PC-9 (cell line): ENCODE results near the gene NAPB. TPM values are rescaled to one million over a fixed set of nuclear protein-coding genes. Genes with fewer than 3 reads are reported as not detected.

Experiments
- BruUV-seq: library from RNA; stranded (reverse); fragments of 400-500 nt; replicated peaks from 2 replicates; lab custom pipeline; 2021; lab: Mats Ljungman, UMichigan
- CTCF ChIA-PET: fragments of 300-600 bp; sonication (Branson Sonifier 250); formaldehyde crosslinking; loops from one replicate; lab custom pipeline; 2022; ENCODE audit warnings: antibody characterized with exemption; lab: Charles Lee
- POLR2A ChIA-PET: fragments of 300-600 bp; sonication (Branson Sonifier 250); formaldehyde crosslinking; loops from one replicate; lab custom pipeline; 2022; ENCODE audit warnings: antibody characterized with exemption; ENCODE audit not compliant: unreplicated experiment; lab: Charles Lee
- DNase-seq, 2 experiments: peaks; one replicate each; pipeline versions ENCODE4 v3.0.0 to v3.0.0-alpha.2; 2015 to 2022; ENCODE audit warnings: mixed read lengths in 1 of 2
- H2AFZ ChIP-seq: fragments of 200-600 bp; sonication (generic); 2 replicates; pipeline ENCODE4 v1.8.1; 2017; ENCODE audit warnings: antibody characterized with exemption
- H3F3A ChIP-seq: fragments of 200-600 bp; sonication (generic); 2 replicates; pipeline ENCODE4 v1.8.1; 2017; ENCODE audit warnings: antibody characterized with exemption, mild to moderate bottlenecking, low read depth; ENCODE audit not compliant: insufficient read depth
- H3K27ac ChIP-seq: fragments of 200-600 bp; sonication (generic); 2 replicates; pipeline ENCODE4 v1.6.1; 2016; ENCODE audit warnings: mixed run types
- H3K27me3 ChIP-seq: fragments of 200-600 bp; sonication (generic); 2 replicates; pipeline ENCODE4 v1.6.1; 2016; ENCODE audit warnings: low read depth, mixed run types; ENCODE audit not compliant: insufficient read depth
- H3K36me3 ChIP-seq: fragments of 200-600 bp; sonication (generic); 2 replicates; pipeline ENCODE4 v1.6.1; 2016; ENCODE audit warnings: low read depth, mixed run types
- H3K4me1 ChIP-seq: fragments of 200-600 bp; sonication (generic); replicated peaks from 2 replicates; pipeline ENCODE4 v1.6.1; 2016; ENCODE audit warnings: mixed run types; ENCODE audit not compliant: insufficient read depth
- H3K4me2 ChIP-seq: fragments of 200-600 bp; sonication (generic); 2 replicates; pipeline ENCODE4 v1.6.1; 2017; ENCODE audit warnings: mixed run types
- H3K4me3 ChIP-seq: fragments of 200-600 bp; sonication (generic); 2 replicates; pipeline ENCODE4 v1.6.1; 2016; ENCODE audit warnings: mixed run types
- H3K79me2 ChIP-seq: fragments of 200-600 bp; sonication (generic); 2 replicates; pipeline ENCODE4 v1.6.1; 2017; ENCODE audit warnings: low read depth, mixed run types
- H3K9me2 ChIP-seq: fragments of 200-600 bp; sonication (generic); 2 replicates; pipeline ENCODE4 v1.8.1; 2017; ENCODE audit warnings: mild to moderate bottlenecking; ENCODE audit not compliant: insufficient read depth
- H3K9me3 ChIP-seq: fragments of 200-600 bp; sonication (generic); 2 replicates; pipeline ENCODE4 v1.8.1; 2016; ENCODE audit warnings: low read depth; ENCODE audit not compliant: insufficient read depth
- H4K20me1 ChIP-seq: fragments of 200-600 bp; sonication (generic); 2 replicates; pipeline ENCODE4 v1.8.1; 2017; ENCODE audit not compliant: insufficient read depth
- EZH2 ChIP-seq: fragments of 200-600 bp; sonication (generic); IDR thresholded peaks from 2 replicates; pipeline ENCODE4 v1.8.0; 2017; ENCODE audit warnings: antibody characterized with exemption, low read depth
- intact Hi-C: fragments of 100-400 bp; cut with micrococcal nuclease; formaldehyde crosslinking; loops from one replicate; pipeline ENCODE4 v1.10.0; 2022; ENCODE audit not compliant: unreplicated experiment
- total RNA-seq: library from RNA; stranded (reverse); gene quantifications from 2 replicates; pipeline ENCODE4 v1.2.3, GENCODE V29; 2021
- TF ChIP-seq, protein P1 (sequence below): fragments of 200-600 bp; sonication (generic); conservative IDR thresholded peaks from 2 replicates; pipeline ENCODE4 v1.6.1; 2017; ENCODE audit warnings: mixed run types, antibody characterized with exemption, mild to moderate bottlenecking, moderate library complexity

The NAPB gene
- total RNA-seq, 1 experiment from 2014 or later, result 16.5 TPM

DNA sequence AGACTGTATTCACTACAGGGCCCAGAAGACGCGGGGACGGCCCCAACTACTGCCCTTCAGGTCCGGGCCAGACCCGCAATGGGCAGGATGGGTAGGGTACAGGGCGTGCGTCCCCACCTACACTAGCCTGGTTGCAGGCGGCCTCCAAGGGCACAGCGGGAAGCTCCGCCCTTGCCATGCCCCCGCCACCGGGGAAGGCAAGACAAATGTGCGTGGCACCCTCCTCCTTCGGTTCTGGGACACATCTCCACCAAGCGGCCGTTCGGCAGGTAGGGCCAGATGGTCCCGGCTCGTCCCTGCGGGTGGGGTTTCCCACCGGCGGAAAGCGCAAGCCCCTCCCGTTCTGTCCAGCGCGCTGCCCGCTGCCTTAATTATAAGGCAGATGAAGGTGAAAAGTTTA, 65.1 kb downstream of the NAPB start:
- no peak for DNase-seq
- Histone ChIP-seq H3K9me2 (no peaks in the 10 kb centered on the region), H2AFZ (no peak overlapping the region), H3K4me1 (peaks cover 35% of the 10 kb centered on the region), H3K36me3 (0 out of 2 replicates have a peak, but pooled peaks cover 13% of the 10 kb centered on the region), H3K9me3 (no peaks in the 10 kb centered on the region), H3K4me3 (no peak overlapping the region), H3K4me2 (0 out of 2 replicates have a peak overlapping the region, but pooled peaks have one; percentile 99), H3K27me3 (no peaks in the 10 kb centered on the region), H3K79me2 (peaks cover 35% of the 10 kb centered on the region), H3K27ac (no peak overlapping the region), H4K20me1 (no peaks in the 10 kb centered on the region), H3F3A (peaks cover 27% of the 10 kb centered on the region)
- ChIA-PET CTCF (no interaction called here), POLR2A (no interaction called here)
- TF ChIP-seq EZH2, result no peak
- TF ChIP-seq, protein P1, sequence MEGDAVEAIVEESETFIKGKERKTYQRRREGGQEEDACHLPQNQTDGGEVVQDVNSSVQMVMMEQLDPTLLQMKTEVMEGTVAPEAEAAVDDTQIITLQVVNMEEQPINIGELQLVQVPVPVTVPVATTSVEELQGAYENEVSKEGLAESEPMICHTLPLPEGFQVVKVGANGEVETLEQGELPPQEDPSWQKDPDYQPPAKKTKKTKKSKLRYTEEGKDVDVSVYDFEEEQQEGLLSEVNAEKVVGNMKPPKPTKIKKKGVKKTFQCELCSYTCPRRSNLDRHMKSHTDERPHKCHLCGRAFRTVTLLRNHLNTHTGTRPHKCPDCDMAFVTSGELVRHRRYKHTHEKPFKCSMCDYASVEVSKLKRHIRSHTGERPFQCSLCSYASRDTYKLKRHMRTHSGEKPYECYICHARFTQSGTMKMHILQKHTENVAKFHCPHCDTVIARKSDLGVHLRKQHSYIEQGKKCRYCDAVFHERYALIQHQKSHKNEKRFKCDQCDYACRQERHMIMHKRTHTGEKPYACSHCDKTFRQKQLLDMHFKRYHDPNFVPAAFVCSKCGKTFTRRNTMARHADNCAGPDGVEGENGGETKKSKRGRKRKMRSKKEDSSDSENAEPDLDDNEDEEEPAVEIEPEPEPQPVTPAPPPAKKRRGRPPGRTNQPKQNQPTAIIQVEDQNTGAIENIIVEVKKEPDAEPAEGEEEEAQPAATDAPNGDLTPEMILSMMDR, result no peak
- intact Hi-C loops, result loop anchor here (10.0 kb wide), 4 partner anchors 211 to 591 kb away; no protein-coding TSS in a partner anchor
- no TSS peak for BruUV-seq

DNA sequence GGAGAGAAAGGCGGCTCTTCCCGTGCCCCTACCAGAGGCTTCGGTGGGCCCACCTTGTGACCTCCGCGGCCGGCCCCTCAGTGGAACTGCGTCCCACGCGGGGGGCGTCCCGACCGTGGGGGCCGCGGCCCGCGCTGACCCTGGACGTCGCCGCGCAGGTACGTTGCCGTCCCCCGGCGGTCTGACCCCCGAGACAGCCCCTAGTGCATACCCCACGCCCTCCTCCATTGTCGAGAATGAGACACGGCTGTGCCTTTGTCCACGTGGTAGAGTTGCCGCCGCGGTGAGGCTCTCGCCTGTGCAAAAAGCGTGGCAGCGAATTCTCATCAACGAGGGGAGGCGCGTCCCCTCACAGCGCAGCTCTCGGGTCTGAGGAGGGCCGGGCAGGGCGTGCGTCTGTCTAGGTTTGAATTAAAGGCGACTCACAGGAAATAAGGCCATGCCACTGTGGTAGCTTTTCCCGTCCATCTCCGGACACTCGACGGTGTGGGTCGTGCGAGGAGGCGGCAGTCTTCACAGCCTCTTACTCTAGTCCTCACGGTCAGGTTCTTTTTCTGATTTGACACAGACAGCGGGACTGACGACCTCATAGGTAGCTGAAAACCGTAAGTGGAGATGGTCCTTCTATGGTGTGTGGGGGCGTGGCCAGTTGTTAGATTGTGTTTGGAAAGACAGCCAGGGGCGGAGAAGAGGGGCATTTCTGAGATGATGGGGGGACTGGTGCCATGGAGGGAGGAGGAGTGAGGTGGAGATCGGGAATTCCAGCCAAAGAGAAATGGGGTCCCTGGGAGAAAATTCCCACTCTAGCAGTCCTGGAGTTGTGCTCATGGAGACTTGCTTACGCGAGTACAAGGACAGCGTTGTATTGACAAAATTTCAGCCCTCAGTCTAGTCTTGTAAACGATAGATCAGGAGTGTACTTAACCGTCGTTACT, 70.1 kb downstream of the NAPB start:
- BruUV-seq, result TSS peak; percentile 21
- intact Hi-C loops, result loop anchor here (1.0 to 10.0 kb wide), 6 partner anchors 7 to 960 kb away; no protein-coding TSS in a partner anchor
- Histone ChIP-seq H3K4me3 (peak overlapping the region; percentile 91), H3K27ac (peak overlapping the region; percentile 64), H3K9me2 (no peaks in the 10 kb centered on the region), H3F3A (peaks cover 25% of the 10 kb centered on the region), H3K27me3 (no peaks in the 10 kb centered on the region), H2AFZ (peak overlapping the region; percentile 89), H3K79me2 (peaks cover 41% of the 10 kb centered on the region), H3K9me3 (no peaks in the 10 kb centered on the region), H4K20me1 (no peaks in the 10 kb centered on the region), H3K4me2 (peak overlapping the region; percentile 96), H3K36me3 (0 out of 2 replicates have a peak, but pooled peaks cover 13% of the 10 kb centered on the region), H3K4me1 (peaks cover 25% of the 10 kb centered on the region)
- DNase-seq, result peak; percentile 51 to 54
- TF ChIP-seq EZH2, result no peak
- TF ChIP-seq, protein P1, result no peak
- ChIA-PET POLR2A (interaction anchor here (0.6 to 0.7 kb wide), 6 partner anchors 9 to 588 kb away, joined by 3 to 6 read pairs (median 4); no protein-coding TSS in a partner anchor), CTCF (interaction anchor here (0.7 kb wide), 1 partner anchor 576 kb away, joined by 3 read pairs; no protein-coding TSS in a partner anchor)

- Histone ChIP-seq H3K79me2 (peaks cover 41% of the 10 kb centered on the region), H2AFZ (peak within 1 kb of the TSS; percentile 89), H3K27me3 (no peaks in the 10 kb centered on the region), H3K9me2 (no peaks in the 10 kb centered on the region), H3K27ac (peak within 1 kb of the TSS; percentile 98), H4K20me1 (no peaks in the 10 kb centered on the region), H3K4me3 (peak within 1 kb of the TSS; percentile 91), H3K4me2 (peak within 1 kb of the TSS; percentile 96), H3K36me3 (0 out of 2 replicates have a peak, but pooled peaks cover 5% of the 10 kb centered on the region), H3K9me3 (no peaks in the 10 kb centered on the region), H3K4me1 (peaks cover 25% of the 10 kb centered on the region), H3F3A (peaks cover 25% of the 10 kb centered on the region)
- BruUV-seq, result TSS peak; percentile 73
- POLR2A ChIA-PET, result interaction anchor here (0.6 to 1.0 kb wide), 15 partner anchors 8 to 1900 kb away, joined by 3 to 26 read pairs (median 4); partner anchors contain the start of gene NAPB
- DNase-seq, result peak; percentile 96 to 98
- TF ChIP-seq EZH2, result no peak
- TF ChIP-seq, protein P1, result no peak
- CTCF ChIA-PET, result interaction anchor here (0.5 to 1.3 kb wide), 13 partner anchors 7 to 1631 kb away, joined by 3 to 15 read pairs (median 6); partner anchors contain the start of gene NAPB
- intact Hi-C loops, result loop anchor here (1.0 to 10.0 kb wide), 6 partner anchors 8 to 960 kb away; no protein-coding TSS in a partner anchor
Observed at GRCh38 chr20:23350196-23350903, 70.9 kb downstream of the NAPB start, which contains the start of gene NXT1. Gene NXT1, plus strand, starts transcription at chr20:23350791. Its CDS starts 3,251 bp downstream, at chr20:23354042.
